Adrenal gland (tissue), 12 donors: ENCODE results near the gene TRPV4. TPM values are rescaled to one million over a fixed set of nuclear protein-coding genes. Genes with fewer than 3 reads are reported as not detected.
A peak's percentile ranks its signal among the peaks of the same experiment; 100 is the strongest.

ENCODE experiments used
- DNase-seq, 7 donors: peaks; one replicate each; pipeline ENCODE4 v3.0.0-alpha.2; 2019 to 2020
- H3K27ac ChIP-seq, 5 donors: fragments of 200-600 bp; sonication (generic) in 4 of 5; 1 replicate in 3 of 5; 2 replicates in 2 of 5; pipeline versions ENCODE4 v1.5.1 to v1.8.0; 2016 to 2020; ENCODE audit warnings: mild to moderate bottlenecking in 1 of 5
- H3K27me3 ChIP-seq: fragments of 200-600 bp; 2 replicates; pipeline ENCODE4 v1.8.0; 2021
- H3K36me3 ChIP-seq, 2 donors: fragments of 200-600 bp; replicated peaks in 1 of 2; 1 replicate in 1 of 2; 2 replicates in 1 of 2; pipeline versions ENCODE4 v1.5.1 to v1.8.0; 2018 to 2022
- H3K4me1 ChIP-seq, 2 donors: fragments of 200-600 bp; replicated peaks in 1 of 2; 1 replicate in 1 of 2; 2 replicates in 1 of 2; pipeline versions ENCODE4 v1.5.1 to v1.8.0; 2018 to 2021
- H3K4me3 ChIP-seq, 4 donors: fragments of 200-600 bp; sonication (generic) in 3 of 4; one replicate each; pipeline ENCODE4 v1.5.1; 2016 to 2018
- H3K9me3 ChIP-seq, 3 donors: fragments of 200-600 bp; sonication (generic) in 1 of 3; replicated peaks in 1 of 3; 1 replicate in 2 of 3; 2 replicates in 1 of 3; pipeline versions ENCODE4 v1.5.1 to v1.8.0; 2016 to 2021
- CTCF ChIP-seq, 6 experiments: fragments of 450-650 bp in 4 of 6; fragments of 200-600 bp in 2 of 6; sonication (generic) in 1 of 6; IDR thresholded peaks; 1 replicate in 5 of 6; 2 replicates in 1 of 6; pipeline versions ENCODE4 v1.5.1 to v1.8.0; 2016 to 2021; ENCODE audit warnings: antibody characterized with exemption in 6 of 6, mild to moderate bottlenecking in 2 of 6, moderate library complexity in 1 of 6
- POLR2A ChIP-seq, 2 donors: fragments of 450-650 bp; IDR thresholded peaks; one replicate each; pipeline ENCODE4 v1.6.1; 2017; ENCODE audit warnings: antibody characterized with exemption in 2 of 2, mild to moderate bottlenecking in 2 of 2, moderate library complexity in 1 of 2
- WGBS, 4 donors: extraction: QIAGEN DNeasy Blood & Tissue Kit in 2 of 4; methylation state at CpG; one replicate each; pipeline versions ENCODE4 v1.1.5 to v1.1.7; 2013 to 2017; 5-methylcytosine and 5-hydroxymethylcytosine counted together
- intact Hi-C, 2 donors: fragments of 100-400 bp; cut with DNase I; formaldehyde crosslinking; loops; one replicate each; pipeline versions ENCODE4 v1.14.1 to v1.15.0; 2022 to 2023
- polyA plus RNA-seq, 3 donors: library from polyadenylated mRNA; stranded (reverse); fragments of 200-250 nt in 2 of 3; fragments of 350-450 nt in 1 of 3; fragmentation: Illumina TruSeq in 1 of 3; extraction: RNeasy Lipid Tissue Mini Kit (QIAGEN cat#74804) in 1 of 3; gene quantifications; one replicate each; pipeline ENCODE4 v1.2.3, GENCODE V29; 2013 to 2014
- total RNA-seq, 9 donors: library from RNA; depleted of rRNA in 4 of 9; stranded (reverse); fragments of >200 nt in 4 of 9; fragments of 120-200 nt in 1 of 9; fragmentation: NEBNext Ultra II Directional in 1 of 9; extraction: Animal tissue kit (Norgen Biotek cat#: 25700) in 1 of 9; gene quantifications; one replicate each; pipeline versions ENCODE4 v1.1.0 to v1.2.4, GENCODE V29; 2013 to 2023
- donor health status: healthy with polysubstance abuse.
- donor health status: Bipolar disorder and iron deficiency.
- donor health status: DM: yes; HTN: yes; CAD: no.
- donor health status: DM: no; HTN: no; CAD: no.
- donor health status: DM: no; HTN: no; CAD: no.
- donor health status: DM: yes; HTN: yes; CAD: no.

The TRPV4 gene
- total and polyA plus RNA-seq, 12 donors, result 0.30 to 5.9 (median 1.4) TPM

GRCh38 chr12:109740694-109741245 is 92.4 kb downstream of the TRPV4 start:
- no peaks in the 10 kb centered on the region for H3K36me3 ChIP-seq
- H3K4me3 ChIP-seq, result no peak overlapping the region
- no peaks in the 10 kb centered on the region for H3K27me3 ChIP-seq
- intact Hi-C loops, result no loop called here
- peak overlapping the region in 4 of 5 donors; percentile 13 to 86 (median 63) for H3K27ac ChIP-seq
- TF ChIP-seq CTCF (IDR thresholded peaks at IDR 0.05) (no peak), POLR2A (IDR thresholded peaks at IDR 0.05) (no peak)
- DNase-seq, result peak; percentile 0 to 42 (median 15)
- no peaks in the 10 kb centered on the region for H3K9me3 ChIP-seq
- WGBS, 4 donors, result 63 to 75% (median 65%) methylated on average over 10 of the region's 10 CpGs
- peaks cover 28 to 66% of the 10 kb centered on the region in 2 donors for H3K4me1 ChIP-seq

GRCh38 chr12:109739747-109740693 is 93.2 kb downstream of the TRPV4 start:
- DNase-seq, result peak; percentile 49 to 74 (median 66)
- H3K9me3 ChIP-seq, result no peaks in the 10 kb centered on the region
- peak overlapping the region in 4 of 5 donors; percentile 13 to 86 (median 63) for H3K27ac ChIP-seq
- WGBS, 4 donors, result 17 to 23% (median 18%) methylated on average over 15 to 18 of the region's 18 CpGs
- peaks cover 31 to 73% of the 10 kb centered on the region in 2 donors for H3K4me1 ChIP-seq
- intact Hi-C loops, result no loop called here
- TF ChIP-seq CTCF (IDR thresholded peaks at IDR 0.05) (peak in 1 of 6 experiments; percentile 19), POLR2A (IDR thresholded peaks at IDR 0.05) (no peak)
- no peak overlapping the region for H3K4me3 ChIP-seq
- H3K36me3 ChIP-seq, result no peaks in the 10 kb centered on the region
- H3K27me3 ChIP-seq, result no peaks in the 10 kb centered on the region

- Histone ChIP-seq H3K9me3 (no peaks in the 10 kb centered on the region), H3K36me3 (no peaks in the 10 kb centered on the region), H3K4me1 (peaks cover 31 to 76% of the 10 kb centered on the region in 2 donors), H3K4me3 (no peak overlapping the region), H3K27me3 (no peaks in the 10 kb centered on the region), H3K27ac (peak overlapping the region in 4 of 5 donors; percentile 24 to 86 (median 61))
- TF ChIP-seq POLR2A (IDR thresholded peaks at IDR 0.05) (no peak), CTCF (IDR thresholded peaks at IDR 0.05) (no peak)
- intact Hi-C loops, result no loop called here
- peak; percentile 25 to 69 (median 45) for DNase-seq
- WGBS, 4 donors, result 53 to 68% (median 57%) methylated on average over 5 to 6 of the region's 6 CpGs
These were observed 94.1 kb downstream of the TRPV4 start for GRCh38 chr12:109738878-109739665.

GRCh38 chr12:109738209-109738608 is 95.0 kb downstream of the TRPV4 start:
- Histone ChIP-seq H3K4me3 (no peak overlapping the region), H3K27ac (peak overlapping the region in 3 of 5 donors; percentile 44 to 86 (median 78)), H3K4me1 (peaks cover 31 to 76% of the 10 kb centered on the region in 2 donors), H3K27me3 (no peaks in the 10 kb centered on the region), H3K36me3 (no peaks in the 10 kb centered on the region), H3K9me3 (no peaks in the 10 kb centered on the region)
- TF ChIP-seq POLR2A (IDR thresholded peaks at IDR 0.05) (no peak), CTCF (IDR thresholded peaks at IDR 0.05) (no peak)
- intact Hi-C loops, result no loop called here
- DNase-seq, result peak in 4 of 7 donors; percentile 8 to 48 (median 14)
- WGBS, 4 donors, result 45 to 72% (median 65%) methylated on average over 3 to 4 of the region's 4 CpGs
